ENCODE measurements around the gene CST9L. TPM values are rescaled to one million over a fixed set of nuclear protein-coding genes. Genes with fewer than 3 reads are reported as not detected.

CST9L gene
- polyA plus RNA-seq, 1 experiment: not detected

- no peak for DNase-seq (ENCODE audit: low read depth)
- ChIA-PET CTCF (no interaction called here), POLR2A (no interaction called here)
- no peaks in the 10 kb centered on the region for H3K36me3 ChIP-seq (ENCODE audit: control insufficient read depth, insufficient read depth, low read length)
- H3K4me3 ChIP-seq (ENCODE audit: low read depth, low read length): no peak overlapping the region
- no peaks in the 10 kb centered on the region for H3K27me3 ChIP-seq (ENCODE audit: control insufficient read depth, insufficient read depth, low read length)
- TF ChIP-seq CTCF (IDR thresholded peaks at IDR 0.05; ENCODE audit: insufficient read depth, low read depth, low read length): no peak
Measured at GRCh38 chr20:23547613-23548012, 20.7 kb downstream of the CST9L start.

GRCh38 chr20:23546435-23547144 lies 21.7 kb downstream of the CST9L start:
- Histone ChIP-seq H3K4me3 (ENCODE audit: low read depth, low read length) (no peak overlapping the region), H3K36me3 (ENCODE audit: control insufficient read depth, insufficient read depth, low read length) (no peaks in the 10 kb centered on the region), H3K27me3 (ENCODE audit: control insufficient read depth, insufficient read depth, low read length) (no peaks in the 10 kb centered on the region)
- no peak for TF ChIP-seq CTCF (IDR thresholded peaks at IDR 0.05; ENCODE audit: insufficient read depth, low read depth, low read length)
- no peak for DNase-seq (ENCODE audit: low read depth)
- ChIA-PET POLR2A (no interaction called here), CTCF (no interaction called here)

GRCh38 chr20:23544133-23544532 lies 24.2 kb downstream of the CST9L start:
- ChIA-PET CTCF (no interaction called here), POLR2A (no interaction called here)
- no peak for TF ChIP-seq CTCF (IDR thresholded peaks at IDR 0.05; ENCODE audit: insufficient read depth, low read depth, low read length)
- DNase-seq (ENCODE audit: low read depth): no peak
- Histone ChIP-seq H3K27me3 (ENCODE audit: control insufficient read depth, insufficient read depth, low read length) (no peaks in the 10 kb centered on the region), H3K36me3 (ENCODE audit: control insufficient read depth, insufficient read depth, low read length) (no peaks in the 10 kb centered on the region), H3K4me3 (ENCODE audit: low read depth, low read length) (no peak overlapping the region)

- H3K4me3 ChIP-seq (ENCODE audit: low read depth, low read length): no peak overlapping the region
- no peaks in the 10 kb centered on the region for H3K27me3 ChIP-seq (ENCODE audit: control insufficient read depth, insufficient read depth, low read length)
- POLR2A ChIA-PET: no interaction called here
- CTCF ChIA-PET: no interaction called here
- TF ChIP-seq CTCF (IDR thresholded peaks at IDR 0.05; ENCODE audit: insufficient read depth, low read depth, low read length): no peak
- DNase-seq (ENCODE audit: low read depth): no peak
- no peaks in the 10 kb centered on the region for H3K36me3 ChIP-seq (ENCODE audit: control insufficient read depth, insufficient read depth, low read length)
Measured at GRCh38 chr20:23542801-23543200, 25.5 kb downstream of the CST9L start.

GRCh38 chr20:23541776-23542175 lies 26.5 kb downstream of the CST9L start:
- no peaks in the 10 kb centered on the region for H3K36me3 ChIP-seq (ENCODE audit: control insufficient read depth, insufficient read depth, low read length)
- ChIA-PET CTCF (no interaction called here), POLR2A (no interaction called here)
- no peak for TF ChIP-seq CTCF (IDR thresholded peaks at IDR 0.05; ENCODE audit: insufficient read depth, low read depth, low read length)
- no peak overlapping the region for H3K4me3 ChIP-seq (ENCODE audit: low read depth, low read length)
- no peaks in the 10 kb centered on the region for H3K27me3 ChIP-seq (ENCODE audit: control insufficient read depth, insufficient read depth, low read length)
- DNase-seq (ENCODE audit: low read depth): no peak
